HCT116 (cell line): Measurements from ENCODE around the gene CAMK2G. TPM values are rescaled to one million over a fixed set of nuclear protein-coding genes. Genes with fewer than 3 reads are reported as not detected.

Experiments used
- ATAC-seq: fragments of 200-7000 bp; cut with Tn5 transposase; 2 replicates; pipeline ENCODE4 v1.9.1; 2020; ENCODE audit warnings: mild to moderate bottlenecking, moderate library complexity
- BruUV-seq: library from RNA; stranded (reverse); fragments of 400-500 nt; replicated peaks from 2 replicates; lab custom pipeline; 2021; lab: Mats Ljungman, UMichigan
- CTCF ChIA-PET: fragments of 300-600 bp; sonication (Branson Sonifier 250); formaldehyde crosslinking; loops from one replicate; lab custom pipeline; 2021; ENCODE audit warnings: antibody characterized with exemption; lab: Charles Lee
- POLR2A ChIA-PET: fragments of 300-600, 350-600 bp; sonication (Branson Sonifier 250); formaldehyde crosslinking; loops from one replicate; lab custom pipeline; 2021; ENCODE audit warnings: antibody characterized with exemption; lab: Charles Lee
- RAD21 ChIA-PET, 2 experiments: fragments of 300-600 bp; sonication (Branson Sonifier 250); formaldehyde crosslinking; loops; one replicate each; lab custom pipeline; 2023; ENCODE audit warnings: low total read pairs in 2 of 2; ENCODE audit not compliant: uncharacterized antibody in 2 of 2, unreplicated experiment in 2 of 2, low non-redundant PET in 1 of 2; lab: Charles Lee
- DNase-seq: peaks from one replicate; pipeline ENCODE4 v3.0.0-alpha.2; 2010; ENCODE audit warnings: low read depth, low spot score
- H2AFZ ChIP-seq: fragments of 200-600 bp; shearing (Covaris generic), sonication (generic); 2 replicates; pipeline ENCODE4 v1.6.1; 2017; ENCODE audit warnings: low read depth, mixed run types, mixed read lengths, antibody characterized with exemption, low read length; ENCODE audit not compliant: poor library complexity, severe bottlenecking
- H3K27ac ChIP-seq: 2 replicates; pipeline ENCODE4 v1.5.1; 2012; ENCODE audit warnings: low read depth, low read length
- H3K27me3 ChIP-seq: fragments of 200-600 bp; sonication (generic); 2 replicates; pipeline ENCODE4 v1.6.1; 2016; ENCODE audit warnings: mixed run types, low read length, mixed read lengths; ENCODE audit not compliant: insufficient read depth
- H3K36me3 ChIP-seq, 2 experiments: fragments of 200-500 bp in 1 of 2; fragments of 200-600 bp in 1 of 2; sonication (Bioruptor generic) in 1 of 2; sonication (generic) in 1 of 2; 2 replicates each; pipeline versions ENCODE4 v1.5.1 to v1.6.1; 2014 to 2016; ENCODE audit warnings: low read length in 2 of 2, inconsistent platforms in 1 of 2, mixed read lengths in 1 of 2, mixed run types in 1 of 2; ENCODE audit not compliant: insufficient read depth in 2 of 2, control insufficient read depth in 1 of 2
- H3K4me1 ChIP-seq, 2 experiments: fragments of 200-600 bp in 1 of 2; sonication (generic) in 1 of 2; 2 replicates each; pipeline versions ENCODE4 v1.5.1 to v1.6.1; 2012 to 2017; ENCODE audit warnings: low read length in 2 of 2, inconsistent platforms in 1 of 2, mild to moderate bottlenecking in 1 of 2, mixed read lengths in 1 of 2, mixed run types in 1 of 2, moderate library complexity in 1 of 2; ENCODE audit not compliant: insufficient read depth in 2 of 2, control insufficient read depth in 1 of 2
- H3K4me2 ChIP-seq: fragments of 200-600 bp; sonication (generic); 2 replicates; pipeline ENCODE4 v1.6.1; 2017; ENCODE audit warnings: mixed run types, low read length, mixed read lengths
- H3K4me3 ChIP-seq, 2 experiments: fragments of 200-600 bp in 1 of 2; sonication (generic) in 1 of 2; replicated peaks in 1 of 2; 2 replicates each; pipeline ENCODE4 v1.5.1; 2011 to 2016; ENCODE audit warnings: low read length in 2 of 2, control low read depth in 1 of 2, low read depth in 1 of 2, mild to moderate bottlenecking in 1 of 2, mixed read lengths in 1 of 2, mixed run types in 1 of 2
- H3K79me2 ChIP-seq: fragments of 200-600 bp; sonication (generic); 2 replicates; pipeline ENCODE4 v1.6.1; 2017; ENCODE audit warnings: mild to moderate bottlenecking, mixed run types, low read length, moderate library complexity, mixed read lengths; ENCODE audit not compliant: insufficient read depth
- H3K9ac ChIP-seq: fragments of 200-600 bp; sonication (generic); 2 replicates; pipeline ENCODE4 v1.6.1; 2016; ENCODE audit warnings: low read length, mixed read lengths
- H3K9me2 ChIP-seq: fragments of 200-600 bp; sonication (generic), shearing (Covaris generic); 2 replicates; pipeline ENCODE4 v1.6.1; 2017; ENCODE audit warnings: mixed run types, mild to moderate bottlenecking, moderate library complexity; ENCODE audit not compliant: insufficient read depth
- H3K9me3 ChIP-seq, 2 experiments: fragments of 200-500 bp in 1 of 2; fragments of 200-600 bp in 1 of 2; sonication (Bioruptor generic) in 1 of 2; sonication (generic) in 1 of 2; 2 replicates each; pipeline ENCODE4 v1.6.1; 2014 to 2017; ENCODE audit warnings: low read length in 2 of 2, mixed read lengths in 2 of 2, inconsistent platforms in 1 of 2, low read depth in 1 of 2, mild to moderate bottlenecking in 1 of 2, mixed run types in 1 of 2, moderate library complexity in 1 of 2; ENCODE audit not compliant: control insufficient read depth in 1 of 2, insufficient read depth in 1 of 2
- H4K20me1 ChIP-seq: fragments of 200-600 bp; sonication (generic), shearing (Covaris generic); 2 replicates; pipeline ENCODE4 v1.6.1; 2017; ENCODE audit warnings: mixed run types, mild to moderate bottlenecking, moderate library complexity; ENCODE audit not compliant: insufficient read depth
- POLR2AphosphoS5 ChIP-seq: IDR thresholded peaks from 2 replicates; pipeline ENCODE4 v1.6.1; 2011; ENCODE audit warnings: mild to moderate bottlenecking, low read depth, low read length, moderate library complexity
- SRF ChIP-seq: IDR thresholded peaks from 2 replicates; pipeline ENCODE4 v1.6.1; 2012; ENCODE audit warnings: low read depth
- ZFX ChIP-seq: fragments of 450-650 bp; IDR thresholded peaks from 2 replicates; pipeline ENCODE4 v1.6.1; 2017
- intact Hi-C: fragments of 100-400 bp; cut with micrococcal nuclease; formaldehyde crosslinking; loops from 2 replicates; pipeline ENCODE4 v1.10.0; 2022
- total RNA-seq: library from RNA; stranded (reverse); gene quantifications from one replicate; pipeline ENCODE4 v1.2.1, GENCODE V29; 2021; ENCODE audit not compliant: unreplicated experiment
- TF ChIP-seq, protein P1 (sequence below), 3 experiments: fragments of 200-600 bp in 1 of 3; sonication (generic) in 1 of 3; IDR thresholded peaks in 2 of 3; conservative IDR thresholded peaks in 1 of 3; 2 replicates each; pipeline ENCODE4 v1.5.1; 2012 to 2017; ENCODE audit warnings: low read depth in 2 of 3, low read length in 2 of 3, antibody characterized with exemption in 1 of 3, borderline replicate concordance in 1 of 3, control low read depth in 1 of 3, mild to moderate bottlenecking in 1 of 3, mixed read lengths in 1 of 3, mixed run types in 1 of 3, moderate library complexity in 1 of 3; ENCODE audit not compliant: insufficient read depth in 1 of 3

Gene CAMK2G
- total RNA-seq, 1 experiment from 2014 or later, result 28.3 TPM

DNA sequence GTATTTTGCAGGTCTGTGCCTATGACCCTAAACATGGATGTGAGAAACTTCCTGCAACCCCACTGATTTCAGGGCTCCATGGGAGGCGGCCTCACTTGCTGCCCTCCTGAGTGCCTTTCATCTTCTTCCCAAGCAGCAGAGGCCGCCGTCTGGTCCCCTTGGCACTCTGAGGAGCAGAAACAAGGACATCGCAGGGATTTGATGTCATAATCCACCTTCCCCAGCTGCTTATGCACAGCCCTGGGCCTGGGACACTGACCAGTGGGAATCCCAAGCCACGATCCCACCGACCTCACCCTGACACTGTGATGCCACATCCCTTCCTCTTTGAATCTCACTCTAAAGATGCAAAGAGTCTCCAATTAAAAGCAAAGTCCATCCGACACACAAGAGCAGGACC, 7.7 kb downstream of the CAMK2G start:
- POLR2A ChIA-PET, result no interaction called here

More for the DNA sequence above, 7.7 kb downstream of the CAMK2G start:
- H3K9me3 ChIP-seq, result no peaks in the 10 kb centered on the region
- H3K9me2 ChIP-seq, result no peaks in the 10 kb centered on the region
- no peak overlapping the region for H2AFZ ChIP-seq
- RAD21 ChIA-PET, result no interaction called here
- no peak overlapping the region for H3K27ac ChIP-seq
- ATAC-seq, result no peak
- no peak for TF ChIP-seq POLR2AphosphoS5
- TF ChIP-seq ZFX, result no peak
- TF ChIP-seq, protein P1, sequence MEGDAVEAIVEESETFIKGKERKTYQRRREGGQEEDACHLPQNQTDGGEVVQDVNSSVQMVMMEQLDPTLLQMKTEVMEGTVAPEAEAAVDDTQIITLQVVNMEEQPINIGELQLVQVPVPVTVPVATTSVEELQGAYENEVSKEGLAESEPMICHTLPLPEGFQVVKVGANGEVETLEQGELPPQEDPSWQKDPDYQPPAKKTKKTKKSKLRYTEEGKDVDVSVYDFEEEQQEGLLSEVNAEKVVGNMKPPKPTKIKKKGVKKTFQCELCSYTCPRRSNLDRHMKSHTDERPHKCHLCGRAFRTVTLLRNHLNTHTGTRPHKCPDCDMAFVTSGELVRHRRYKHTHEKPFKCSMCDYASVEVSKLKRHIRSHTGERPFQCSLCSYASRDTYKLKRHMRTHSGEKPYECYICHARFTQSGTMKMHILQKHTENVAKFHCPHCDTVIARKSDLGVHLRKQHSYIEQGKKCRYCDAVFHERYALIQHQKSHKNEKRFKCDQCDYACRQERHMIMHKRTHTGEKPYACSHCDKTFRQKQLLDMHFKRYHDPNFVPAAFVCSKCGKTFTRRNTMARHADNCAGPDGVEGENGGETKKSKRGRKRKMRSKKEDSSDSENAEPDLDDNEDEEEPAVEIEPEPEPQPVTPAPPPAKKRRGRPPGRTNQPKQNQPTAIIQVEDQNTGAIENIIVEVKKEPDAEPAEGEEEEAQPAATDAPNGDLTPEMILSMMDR (IDR thresholded peaks at IDR 0.05 in 2 of 3, conservative IDR thresholded peaks at IDR 0.05 in 1 of 3; ENCODE audit: borderline replicate concordance in 1 of 3, insufficient read depth in 1 of 3, low read depth in 2 of 3, low read length in 2 of 3), result no peak
- no peak for TF ChIP-seq SRF
- TF ChIP-seq, all 23 proteins: peak for 0
- Histone ChIP-seq H3K4me3 (no peak overlapping the region), H4K20me1 (no peaks in the 10 kb centered on the region), H3K36me3 (peaks cover 20 to 21% of the 10 kb centered on the region in 2 experiments; a peak in 3 of 4 replicates), H3K4me1 (no peaks in the 10 kb centered on the region; a peak in 1 of 4 replicates), H3K9ac (no peak overlapping the region), H3K4me2 (no peak overlapping the region), H3K27me3 (no peaks in the 10 kb centered on the region), H3K79me2 (peaks cover 41% of the 10 kb centered on the region; the same call in 1 of the 2 replicates)
- CTCF ChIA-PET, result no interaction called here
- intact Hi-C loops, result no loop called here
- no peak for DNase-seq
- BruUV-seq, result no TSS peak
